ENCODE results near the gene PIGQ.

DNA sequence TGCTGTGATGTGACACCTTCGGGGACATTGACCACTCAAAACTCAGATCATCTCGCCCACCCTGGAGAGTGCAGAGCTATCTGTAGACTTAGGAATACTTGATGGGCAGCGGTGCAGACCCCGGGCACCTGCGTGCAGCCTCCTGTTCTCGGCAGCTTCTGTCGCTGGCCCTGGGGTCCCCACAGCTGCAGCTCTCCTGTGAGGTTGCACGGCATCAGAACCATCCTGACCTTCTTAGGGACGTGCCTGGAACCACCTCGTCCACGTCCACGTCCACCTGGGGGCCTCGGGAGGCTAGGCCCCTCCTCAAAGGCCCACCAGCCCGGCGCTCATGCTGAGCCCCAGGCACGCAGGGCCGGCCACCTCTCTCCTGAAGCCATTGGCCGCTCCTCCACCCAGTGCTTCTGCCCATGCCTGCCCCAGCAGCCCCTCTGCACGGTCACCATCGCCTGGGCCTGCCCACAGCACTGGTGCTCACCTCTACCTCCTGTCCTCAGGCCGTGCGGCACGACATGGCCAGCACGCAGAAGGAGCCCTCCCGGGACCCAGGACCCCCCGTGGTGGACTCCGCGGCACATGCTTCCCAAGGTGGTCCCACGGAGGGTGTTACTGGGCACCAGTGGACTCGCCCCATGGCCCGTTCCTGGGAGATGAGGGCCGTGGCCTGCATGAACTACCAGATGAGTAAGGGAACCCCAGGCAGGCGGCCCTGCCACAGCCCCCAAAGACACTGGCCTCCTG is 58.7 kb downstream of the PIGQ start:
- no peak for TF ChIP-seq POLR2AphosphoS5 (IDR thresholded peaks at IDR 0.05)
- TF ChIP-seq CTCF (IDR thresholded peaks at IDR 0.05) = no peak
